RWPE1 (cell line): ENCODE measurements around the gene TMEM201.

ENCODE experiments used
- CTCF ChIA-PET: fragments of 350-600 bp; sonication (Branson Sonifier 250); formaldehyde crosslinking; extraction: SDS; loops from one replicate; lab custom pipeline; 2021; lab: Yijun Ruan, JAX
- POLR2A ChIA-PET: fragments of 400-600 bp; formaldehyde crosslinking; extraction: SDS; loops from one replicate; lab custom pipeline; 2020; ENCODE audit warnings: antibody characterized with exemption; ENCODE audit not compliant: low non-redundant PET; lab: Yijun Ruan, JAX
- DNase-seq: peaks from one replicate; pipeline ENCODE4 v3.0.0; 2012; ENCODE audit warnings: low spot score
- H3K27ac ChIP-seq: fragments of 450-650 bp; 2 replicates; pipeline ENCODE4 v1.5.1; 2017
- CTCF ChIP-seq: fragments of 450-650 bp; conservative IDR thresholded peaks from 2 replicates; pipeline ENCODE4 v1.5.1; 2017; ENCODE audit warnings: low read depth, mild to moderate bottlenecking

TMEM201 gene

DNA sequence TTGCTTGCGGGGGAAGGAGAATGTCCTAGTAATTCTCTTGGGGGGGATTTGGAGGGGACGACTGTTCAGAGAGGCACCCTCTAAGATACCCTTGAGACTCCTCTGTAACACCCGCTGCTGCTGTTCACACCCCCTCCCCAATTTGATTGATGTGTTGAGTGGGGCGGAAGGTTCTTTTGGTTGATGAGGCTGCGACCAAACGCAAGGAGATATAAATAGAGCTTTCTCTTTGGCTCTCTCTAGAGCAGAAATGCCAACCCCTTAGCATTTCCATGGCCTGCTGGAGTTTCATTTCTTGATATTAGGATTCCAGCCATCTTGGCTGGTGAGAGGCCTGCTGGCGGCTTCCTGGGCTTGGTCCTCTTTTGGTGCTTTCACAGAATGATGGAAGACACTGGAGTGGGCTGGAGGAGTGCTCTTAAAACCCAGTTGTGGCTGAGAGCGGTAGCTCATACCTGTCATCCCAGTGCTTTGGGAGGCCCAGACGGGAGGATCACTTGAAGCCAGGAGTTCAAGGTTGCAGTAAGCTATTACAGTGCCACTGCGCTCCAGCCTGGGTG is 64.9 kb downstream of the TMEM201 start:
- no peak overlapping the region for H3K27ac ChIP-seq
- POLR2A ChIA-PET = no interaction called here
- TF ChIP-seq CTCF = no peak
- CTCF ChIA-PET = interaction anchor here (0.6 kb wide), 1 partner anchor 65 kb away, joined by 3 read pairs; no protein-coding TSS in a partner anchor
- DNase-seq = no peak

DNA sequence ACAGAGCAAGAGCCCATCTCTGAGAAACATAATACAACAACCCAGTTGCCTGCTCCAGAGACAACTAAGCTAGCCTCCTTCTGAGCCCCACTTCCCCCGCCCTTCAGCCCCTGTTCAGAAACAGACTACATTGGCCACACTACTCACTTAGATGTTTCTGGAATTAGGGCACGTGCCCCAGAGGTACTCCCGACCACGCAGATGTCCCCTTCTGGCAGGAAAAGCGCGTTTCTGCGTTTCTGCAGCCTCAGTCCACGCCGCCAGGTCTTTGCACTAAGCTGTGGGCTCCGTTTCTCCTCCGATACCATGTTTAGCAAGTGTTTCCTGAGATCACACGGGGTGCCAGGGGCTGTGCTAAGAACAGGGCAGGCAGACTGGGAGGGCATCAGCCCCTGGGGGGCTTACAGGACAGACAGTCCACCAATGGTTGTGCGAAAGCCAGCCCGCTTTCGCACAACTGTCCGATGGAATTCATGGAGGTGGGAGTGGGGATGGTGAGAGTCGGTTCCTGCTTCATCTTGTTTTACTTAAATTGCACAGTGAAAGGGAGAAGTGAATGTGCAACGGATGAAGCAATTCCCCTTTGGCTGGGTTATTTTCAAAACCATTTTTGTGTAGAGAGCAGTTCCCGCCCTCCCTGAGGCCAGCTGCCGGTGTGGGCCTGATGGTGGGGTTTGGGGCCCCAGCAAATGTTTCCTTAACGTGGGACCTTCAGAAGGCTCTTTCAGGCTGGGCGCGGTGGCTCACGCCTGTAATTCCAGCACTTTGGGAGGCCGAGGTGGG is 65.5 kb downstream of the TMEM201 start:
- ChIA-PET CTCF (no interaction called here), POLR2A (interaction anchor here (1.1 kb wide), 1 partner anchor 108 kb away, joined by 3 read pairs; no protein-coding TSS in a partner anchor)
- DNase-seq = no peak
- no peak overlapping the region for H3K27ac ChIP-seq
- TF ChIP-seq CTCF = no peak

GRCh38 chr1:9654834-9655723 is 66.4 kb downstream of the TMEM201 start:
- POLR2A ChIA-PET = interaction anchor here (1.1 kb wide), 1 partner anchor 107 kb away, joined by 3 read pairs; no protein-coding TSS in a partner anchor
- no peak for DNase-seq
- CTCF ChIA-PET = interaction anchor here (0.5 to 0.6 kb wide), 3 partner anchors 13 to 36 kb away, joined by 3 to 4 read pairs (median 3); no protein-coding TSS in a partner anchor
- no peak overlapping the region for H3K27ac ChIP-seq
- TF ChIP-seq CTCF = no peak

DNA sequence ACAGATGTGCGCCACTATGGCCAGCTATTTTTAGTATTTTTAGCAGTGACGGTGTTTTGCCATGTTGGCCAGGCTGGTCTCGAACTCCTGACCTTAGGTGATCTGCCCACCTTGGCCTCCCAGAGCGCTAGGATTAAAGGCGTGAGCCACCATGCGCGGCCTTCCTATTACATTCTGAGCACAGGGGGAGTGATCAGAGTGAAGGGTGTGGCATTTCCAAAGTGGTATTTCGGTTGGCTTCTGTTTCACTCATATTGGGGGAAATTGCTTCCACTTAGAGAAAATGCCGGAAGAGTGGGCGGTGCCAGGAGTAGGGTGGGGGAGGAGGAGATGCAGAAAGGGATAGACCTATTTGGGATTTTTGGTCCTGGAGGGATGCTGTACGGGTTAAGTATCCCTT is 67.1 kb downstream of the TMEM201 start:
- no peak overlapping the region for H3K27ac ChIP-seq
- no peak for TF ChIP-seq CTCF
- CTCF ChIA-PET = interaction anchor here (0.6 kb wide), 2 partner anchors 12 to 76 kb away, joined by 3 to 4 read pairs; no protein-coding TSS in a partner anchor
- POLR2A ChIA-PET = interaction anchor here (1.1 kb wide), 1 partner anchor 106 kb away, joined by 3 read pairs; no protein-coding TSS in a partner anchor
- DNase-seq = no peak

DNA sequence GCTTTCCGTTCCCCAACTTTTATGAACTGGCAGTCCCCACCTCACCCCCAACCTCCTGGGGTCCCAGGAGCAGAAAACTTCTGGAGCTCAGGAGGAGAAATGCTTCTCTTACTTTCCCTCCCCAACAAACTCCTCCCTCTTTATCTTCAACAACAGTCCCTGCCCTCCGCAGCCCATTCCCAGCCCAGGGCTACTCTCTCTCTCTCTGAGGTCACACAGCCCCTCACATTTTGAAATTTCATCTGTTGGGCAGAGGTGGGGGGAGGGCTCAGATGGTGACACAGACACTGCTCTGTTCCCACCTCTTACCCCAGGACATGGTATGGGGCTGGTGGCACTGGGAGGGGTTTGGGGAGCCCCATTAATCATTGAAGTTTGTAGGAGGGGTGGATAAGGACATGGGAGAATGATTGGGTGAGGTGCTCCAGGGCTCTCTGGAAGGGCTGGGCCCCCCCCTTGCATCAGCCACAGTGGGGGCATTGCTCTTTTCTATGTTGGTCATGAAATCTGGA is 68.9 kb downstream of the TMEM201 start:
- ChIA-PET POLR2A (no interaction called here), CTCF (interaction anchor here (0.7 to 1.2 kb wide), 2 partner anchors 31 to 271 kb away, joined by 3 to 4 read pairs; no protein-coding TSS in a partner anchor)
- no peak for DNase-seq
- H3K27ac ChIP-seq = no peak overlapping the region
- no peak for TF ChIP-seq CTCF

- no peak overlapping the region for H3K27ac ChIP-seq
- CTCF ChIA-PET = interaction anchor here (1.2 kb wide), 1 partner anchor 32 kb away, joined by 3 read pairs; no protein-coding TSS in a partner anchor
- TF ChIP-seq CTCF = no peak
- no peak for DNase-seq
- POLR2A ChIA-PET = no interaction called here
Measured at GRCh38 chr1:9658199-9658598, 69.5 kb downstream of the TMEM201 start.
